ENCODE results near the gene UBE2O. TPM values are rescaled to one million over a fixed set of nuclear protein-coding genes. Genes with fewer than 3 reads are reported as not detected.
A peak's percentile ranks its signal among the peaks of the same experiment; 100 is the strongest.

UBE2O gene
- total and polyA plus RNA-seq, 8 donors, result 10.4 to 19.8 (median 15.9) TPM

GRCh38 chr17:76345377-76345974, 107.5 kb downstream of the UBE2O start:
- WGBS, 2 donors, result 87 to 92% methylated on average over 14 of the region's 14 CpGs
- H3K27ac ChIP-seq, result no peak overlapping the region
- DNase-seq (peak in 1 of 6 donors; percentile 10), FAIRE-seq (no peak), ATAC-seq (peak in 2 of 4 donors; percentile 17 to 49)
- no peaks in the 10 kb centered on the region for H3K4me1 ChIP-seq
- H3K4me3 ChIP-seq, result no peak overlapping the region
- intact Hi-C loops (cut with DNase I), result no loop called here
- no peak for TF ChIP-seq CTCF (IDR thresholded peaks at IDR 0.05)
- no peaks in the 10 kb centered on the region for H3K27me3 ChIP-seq
- peaks cover 0 to 11% (median 0%) of the 10 kb centered on the region in 3 donors for H3K36me3 ChIP-seq
- no peaks in the 10 kb centered on the region for H3K9me3 ChIP-seq

GRCh38 chr17:76343106-76343505, 109.8 kb downstream of the UBE2O start:
- DNase-seq, result peak in 1 of 6 donors; percentile 11
- H3K36me3 ChIP-seq, result peaks cover 0 to 11% (median 0%) of the 10 kb centered on the region in 3 donors
- no peaks in the 10 kb centered on the region for H3K9me3 ChIP-seq
- no peak overlapping the region for H3K27ac ChIP-seq
- no peaks in the 10 kb centered on the region for H3K27me3 ChIP-seq
- WGBS, 2 donors, result 92 to 94% methylated on average over 7 of the region's 7 CpGs
- TF ChIP-seq CTCF (IDR thresholded peaks at IDR 0.05), result no peak
- no peak for FAIRE-seq
- H3K4me1 ChIP-seq, result no peaks in the 10 kb centered on the region
- intact Hi-C loops (cut with DNase I), result no loop called here
- no peak overlapping the region for H3K4me3 ChIP-seq
- ATAC-seq, result no peak

- no peak for TF ChIP-seq CTCF (IDR thresholded peaks at IDR 0.05)
- WGBS, 2 donors, result 92% methylated on average over 6 of the region's 6 CpGs
- FAIRE-seq, result no peak
These were observed 111.7 kb downstream of the UBE2O start for GRCh38 chr17:76341301-76341700.

More at GRCh38 chr17:76341301-76341700, 111.7 kb downstream of the UBE2O start:
- H3K27me3 ChIP-seq, result no peaks in the 10 kb centered on the region
- ATAC-seq, result no peak
- no peak overlapping the region for H3K27ac ChIP-seq
- intact Hi-C loops (cut with DNase I), result no loop called here
- peaks cover 0 to 11% (median 0%) of the 10 kb centered on the region in 3 donors for H3K36me3 ChIP-seq
- DNase-seq, result peak in 1 of 6 donors; percentile 3
- no peaks in the 10 kb centered on the region for H3K4me1 ChIP-seq
- no peaks in the 10 kb centered on the region for H3K9me3 ChIP-seq
- H3K4me3 ChIP-seq, result no peak overlapping the region

Other genes with a start within 250 kb of the UBE2O start
- 1 to 10 TPM in 5 of 6 donors, under 1 TPM in 1; 0.87 to 4.0 (median 2.8) TPM for gene RNF157, start 212.7 kb downstream of the UBE2O start, total RNA-seq
- gene RNF157, start 212.7 kb downstream of the UBE2O start, polyA plus RNA-seq, result 1 to 10 TPM; 3.4 to 6.4 TPM
- gene UBALD2, start 187.8 kb downstream of the UBE2O start, total RNA-seq, result 10 to 100 TPM; 17.8 to 34.6 (median 24.6) TPM
- gene UBALD2, start 187.8 kb downstream of the UBE2O start, polyA plus RNA-seq, result 10 to 100 TPM; 21.8 to 30.0 TPM
- 1 to 10 TPM in 5 of 6 donors, under 1 TPM in 1; 0.81 to 2.6 (median 1.6) TPM for gene QRICH2, start 144.9 kb downstream of the UBE2O start, total RNA-seq
- gene QRICH2, start 144.9 kb downstream of the UBE2O start, polyA plus RNA-seq, result 1 to 10 TPM; 7.4 to 9.2 TPM
- 10 to 100 TPM; 18.5 to 39.7 (median 24.3) TPM for gene PRPSAP1, start 99.2 kb downstream of the UBE2O start, total RNA-seq
- gene PRPSAP1, start 99.2 kb downstream of the UBE2O start, polyA plus RNA-seq, result 10 to 100 TPM; 26.2 to 43.3 TPM
- gene SPHK1, start 68.5 kb downstream of the UBE2O start, total RNA-seq, result 10 to 100 TPM in 2 of 6 donors, 1 to 10 TPM in 4; 5.1 to 25.4 (median 8.5) TPM
- 10 to 100 TPM; 30.9 to 46.3 TPM for gene SPHK1, start 68.5 kb downstream of the UBE2O start, polyA plus RNA-seq
- gene AANAT, start 14.5 kb upstream of the UBE2O start, total RNA-seq, result under 1 TPM in 1 of 6 donors, not detected in 5; 0.16 TPM
- under 1 TPM in 1 of 2 donors, not detected in 1; 0.23 TPM for gene AANAT, start 14.5 kb upstream of the UBE2O start, polyA plus RNA-seq
- gene RHBDF2, start 48.3 kb upstream of the UBE2O start, total RNA-seq, result 10 to 100 TPM; 19.0 to 50.1 (median 22.4) TPM
- gene RHBDF2, start 48.3 kb upstream of the UBE2O start, polyA plus RNA-seq, result 10 to 100 TPM; 18.0 to 41.8 TPM
- gene CYGB, start 84.6 kb upstream of the UBE2O start, total RNA-seq, result 10 to 100 TPM in 1 of 6 donors, 1 to 10 TPM in 5; 2.6 to 15.7 (median 6.5) TPM
- gene CYGB, start 84.6 kb upstream of the UBE2O start, polyA plus RNA-seq, result 10 to 100 TPM in 1 of 2 donors, 1 to 10 TPM in 1; 9.8 to 10.3 TPM
- gene PRCD, start 86.9 kb upstream of the UBE2O start, total RNA-seq, result 1 to 10 TPM in 2 of 6 donors, under 1 TPM in 4; 0.55 to 3.0 (median 0.84) TPM
- 1 to 10 TPM; 5.2 to 7.3 TPM for gene PRCD, start 86.9 kb upstream of the UBE2O start, polyA plus RNA-seq
- 10 to 100 TPM in 1 of 6 donors, 1 to 10 TPM in 5; 5.0 to 11.4 (median 5.9) TPM for gene ST6GALNAC2, start 132.7 kb upstream of the UBE2O start, total RNA-seq
- gene ST6GALNAC2, start 132.7 kb upstream of the UBE2O start, polyA plus RNA-seq, result 10 to 100 TPM in 1 of 2 donors, 1 to 10 TPM in 1; 8.1 to 15.0 TPM
- gene ST6GALNAC1, start 190.6 kb upstream of the UBE2O start, total RNA-seq, result 1 to 10 TPM in 3 of 6 donors, under 1 TPM in 3; 0.35 to 4.9 (median 1.3) TPM
- 1 to 10 TPM in 1 of 2 donors, under 1 TPM in 1; 0.34 to 1.5 TPM for gene ST6GALNAC1, start 190.6 kb upstream of the UBE2O start, polyA plus RNA-seq